K562 (cell line): ENCODE results near the gene CAVIN1. TPM values are rescaled to one million over a fixed set of nuclear protein-coding genes. Genes with fewer than 3 reads are reported as not detected.
A peak's percentile ranks its signal among the peaks of the same experiment; 100 is the strongest.

Experiments used
- AFF4 ChIP-seq: sonication (generic); formaldehyde crosslinking; IDR thresholded peaks from 2 replicates; pipeline ENCODE4 v1.8.0; 2023; ENCODE audit warnings: mild to moderate bottlenecking, missing genetic modification reagents
- ASH1L ChIP-seq: fragments of 450-650 bp; IDR thresholded peaks from 2 replicates; pipeline ENCODE4 v1.6.1; 2018; ENCODE audit warnings: borderline replicate concordance, mild to moderate bottlenecking, low read depth; ENCODE audit not compliant: partially characterized antibody
- ETS1 ChIP-seq: conservative IDR thresholded peaks from 2 replicates; pipeline ENCODE4 v1.6.1; 2011; ENCODE audit warnings: low read depth, mild to moderate bottlenecking, low read length; ENCODE audit not compliant: control insufficient read depth
- HCFC1 ChIP-seq: IDR thresholded peaks from 2 replicates; pipeline ENCODE4 v1.6.1; 2012; ENCODE audit warnings: low read depth, low read length, improper control_type of control experiment
- HNRNPH1 ChIP-seq: fragments of 200-400 bp; formaldehyde crosslinking; optimal IDR thresholded peaks from 2 replicates; pipeline ENCODE3; 2017; ENCODE audit warnings: low read depth, mild to moderate bottlenecking, low read length, moderate library complexity
- HNRNPLL ChIP-seq: fragments of 200-400 bp; formaldehyde crosslinking; IDR thresholded peaks from 2 replicates; pipeline ENCODE4 v1.6.1; 2017; ENCODE audit warnings: low read length, low read depth, mild to moderate bottlenecking; ENCODE audit not compliant: poor library complexity, severe bottlenecking
- JUND ChIP-seq, 2 experiments: IDR thresholded peaks; 2 replicates in 1 of 2; 3 replicates in 1 of 2; pipeline ENCODE4 v1.6.1; 2011; ENCODE audit warnings: borderline replicate concordance in 2 of 2, low read depth in 2 of 2, low read length in 2 of 2, improper control_type of control experiment in 1 of 2, missing biosample characterization in 1 of 2, missing genetic modification characterization in 1 of 2, missing genetic modification reagents in 1 of 2
- MCM5 ChIP-seq: fragments of 450-650 bp; IDR thresholded peaks from 2 replicates; pipeline ENCODE4 v1.6.1; 2016; ENCODE audit warnings: low read depth
- MTA3 ChIP-seq: fragments of 450-650 bp; formaldehyde crosslinking; IDR thresholded peaks from 2 replicates; pipeline ENCODE4 v1.6.1; 2017; ENCODE audit warnings: mild to moderate bottlenecking, borderline replicate concordance
- RCOR1 ChIP-seq, 2 experiments: IDR thresholded peaks; 2 replicates each; pipeline ENCODE4 v1.6.1; 2012; ENCODE audit warnings: low read depth in 2 of 2, low read length in 2 of 2, borderline replicate concordance in 1 of 2, improper control_type of control experiment in 1 of 2
- RNF2 ChIP-seq: sonication (generic); IDR thresholded peaks from 2 replicates; pipeline ENCODE4 v1.6.1; 2016
- TRIM24 ChIP-seq, 2 experiments: fragments of 450-650 bp; IDR thresholded peaks; 2 replicates each; pipeline ENCODE4 v1.6.1; 2016
- YY1 ChIP-seq, 3 experiments: IDR thresholded peaks; 2 replicates each; pipeline ENCODE4 v1.6.1; 2011; ENCODE audit warnings: low read length in 2 of 3, mild to moderate bottlenecking in 2 of 3, moderate library complexity in 2 of 3, borderline replicate concordance in 1 of 3, control low read depth in 1 of 3, low read depth in 1 of 3; ENCODE audit not compliant: insufficient read depth in 3 of 3, insufficient replicate concordance in 2 of 3, control insufficient read depth in 1 of 3, insufficient read length in 1 of 3; ENCODE audit errors: extremely low read depth in 1 of 3
- ZC3H11A ChIP-seq: IDR thresholded peaks from 2 replicates; pipeline ENCODE4 v1.6.1; 2012; ENCODE audit warnings: low read depth, low read length, improper control_type of control experiment
- ZNF140 ChIP-seq: fragments of 250-450 bp; sonication (Bioruptor Pico); IDR thresholded peaks from 2 replicates; pipeline ENCODE4 v1.8.0; 2021; ENCODE audit warnings: moderate library complexity, mild to moderate bottlenecking, inconsistent platforms
- ZNF175 ChIP-seq: fragments of 200-800 bp; sonication (Bioruptor generic); IDR thresholded peaks from 2 replicates; pipeline ENCODE4 v1.6.1; 2016; ENCODE audit warnings: low read depth, mild to moderate bottlenecking, missing genetic modification characterization, missing compliant biosample characterization
- ZNF445 ChIP-seq: fragments of 250-450 bp; sonication (Bioruptor Pico); IDR thresholded peaks from 2 replicates; pipeline ENCODE4 v1.4.0; 2020; ENCODE audit warnings: low read depth, mild to moderate bottlenecking, moderate library complexity
- ZSCAN29 ChIP-seq: fragments of 450-650 bp; IDR thresholded peaks from 2 replicates; pipeline ENCODE4 v1.6.1; 2017
- polyA plus RNA-seq, 8 experiments: library from polyadenylated mRNA; depleted of rRNA in 4 of 8; stranded (reverse) in 5 of 8; unstranded in 3 of 8; fragments of >200 nt; fragmentation: Nextera tagmentation in 2 of 8; fragmentation: Illumina TruSeq in 1 of 8; extraction: Ambion mirVana in 2 of 8; extraction: Trizol in 1 of 8; gene quantifications; 2 replicates each; pipeline versions ENCODE4 v1.2.1 to v1.2.3, GENCODE V29; 2011 to 2014; ENCODE audit warnings: inconsistent platforms in 1 of 8, missing spikeins in 1 of 8
- total RNA-seq, 7 experiments: library from RNA; depleted of rRNA in 6 of 7; stranded (reverse); fragments of >200 nt in 6 of 7; fragmentation: Illumina TruSeq in 2 of 7; extraction: Trizol in 2 of 7; gene quantifications; 2 replicates each; pipeline versions ENCODE4 v1.2.1 to v1.2.3, GENCODE V29; 2011 to 2021; ENCODE audit warnings: low replicate concordance in 1 of 7
- TF ChIP-seq, protein P1 (sequence below): sonication (generic); formaldehyde crosslinking; IDR thresholded peaks from 2 replicates; pipeline ENCODE4 v1.4.0; 2020; ENCODE audit warnings: mild to moderate bottlenecking, missing genetic modification reagents

The CAVIN1 gene
- total and polyA plus RNA-seq, 9 of the 15 experiments (the other 6 are each of a cell fraction or from before 2014, with no cell fraction given) = 6.8 to 162 (median 74.5) TPM

GRCh38 chr17:42458497-42459255, 35.6 kb upstream of the CAVIN1 start, which contains the start of gene ATP6V0A1 (continued):
- TF ChIP-seq JUND (IDR thresholded peaks at IDR 0.05; ENCODE audit: borderline replicate concordance, low read depth, low read length) (peak; percentile 73), JUND (tag; IDR thresholded peaks at IDR 0.05; ENCODE audit: borderline replicate concordance, low read depth, low read length) (peak; percentile 66; the same call in 1 of the 3 replicates), TRIM24 (IDR thresholded peaks at IDR 0.05) (peak in 1 of 2 experiments; percentile 39; a peak in 1 of 4 replicates), MTA3 (0 out of 2 replicates have a peak, but pooled peaks have one; percentile 53), ZSCAN29 (0 out of 2 replicates have a peak, but pooled peaks have one; percentile 41), ZNF175 (CRISPR knock-in tag) (peak; percentile 58; the same call in 1 of the 2 replicates), ZC3H11A (no peak), AFF4 (CRISPR knock-in tag) (0 out of 2 replicates have a peak, but pooled peaks have one; percentile 28), YY1 (IDR thresholded peaks at IDR 0.05; ENCODE audit: borderline replicate concordance in 1 of 3, control insufficient read depth in 1 of 3, extremely low read depth in 1 of 3, insufficient read depth in 3 of 3, insufficient read length in 1 of 3, insufficient replicate concordance in 2 of 3, low read depth in 1 of 3, low read length in 2 of 3) (peak; percentile 56 to 95 (median 90)), ASH1L (peak; percentile 15), HCFC1 (peak; percentile 22; the same call in 1 of the 2 replicates), MCM5 (no peak), ETS1 (no peak; the same call in 1 of the 2 replicates), HNRNPH1 (no peak), ZNF140 (CRISPR knock-in tag) (no peak), HNRNPLL (peak; percentile 73), RNF2 (0 out of 2 replicates have a peak, but pooled peaks have one; percentile 17), ZNF445 (CRISPR knock-in tag) (no peak), RCOR1 (IDR thresholded peaks at IDR 0.05; ENCODE audit: borderline replicate concordance in 1 of 2, low read depth in 2 of 2, low read length in 2 of 2) (peak in 1 of 2 experiments; percentile 36; a peak in 1 of 4 replicates)
- TF ChIP-seq, protein P1, sequence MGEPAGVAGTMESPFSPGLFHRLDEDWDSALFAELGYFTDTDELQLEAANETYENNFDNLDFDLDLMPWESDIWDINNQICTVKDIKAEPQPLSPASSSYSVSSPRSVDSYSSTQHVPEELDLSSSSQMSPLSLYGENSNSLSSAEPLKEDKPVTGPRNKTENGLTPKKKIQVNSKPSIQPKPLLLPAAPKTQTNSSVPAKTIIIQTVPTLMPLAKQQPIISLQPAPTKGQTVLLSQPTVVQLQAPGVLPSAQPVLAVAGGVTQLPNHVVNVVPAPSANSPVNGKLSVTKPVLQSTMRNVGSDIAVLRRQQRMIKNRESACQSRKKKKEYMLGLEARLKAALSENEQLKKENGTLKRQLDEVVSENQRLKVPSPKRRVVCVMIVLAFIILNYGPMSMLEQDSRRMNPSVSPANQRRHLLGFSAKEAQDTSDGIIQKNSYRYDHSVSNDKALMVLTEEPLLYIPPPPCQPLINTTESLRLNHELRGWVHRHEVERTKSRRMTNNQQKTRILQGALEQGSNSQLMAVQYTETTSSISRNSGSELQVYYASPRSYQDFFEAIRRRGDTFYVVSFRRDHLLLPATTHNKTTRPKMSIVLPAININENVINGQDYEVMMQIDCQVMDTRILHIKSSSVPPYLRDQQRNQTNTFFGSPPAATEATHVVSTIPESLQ (CRISPR knock-in tag) = no peak
